ENCODE measurements around the gene DUSP8.

The DUSP8 gene

GRCh38 chr11:1557051-1557884 lies 14.8 kb downstream of the DUSP8 start:
- DNase-seq (ENCODE audit: insufficient read length, low spot score), result no peak
- no peak for FAIRE-seq
- TF ChIP-seq POLR2A (IDR thresholded peaks at IDR 0.05; ENCODE audit: low read depth, low read length), result no peak

DNA sequence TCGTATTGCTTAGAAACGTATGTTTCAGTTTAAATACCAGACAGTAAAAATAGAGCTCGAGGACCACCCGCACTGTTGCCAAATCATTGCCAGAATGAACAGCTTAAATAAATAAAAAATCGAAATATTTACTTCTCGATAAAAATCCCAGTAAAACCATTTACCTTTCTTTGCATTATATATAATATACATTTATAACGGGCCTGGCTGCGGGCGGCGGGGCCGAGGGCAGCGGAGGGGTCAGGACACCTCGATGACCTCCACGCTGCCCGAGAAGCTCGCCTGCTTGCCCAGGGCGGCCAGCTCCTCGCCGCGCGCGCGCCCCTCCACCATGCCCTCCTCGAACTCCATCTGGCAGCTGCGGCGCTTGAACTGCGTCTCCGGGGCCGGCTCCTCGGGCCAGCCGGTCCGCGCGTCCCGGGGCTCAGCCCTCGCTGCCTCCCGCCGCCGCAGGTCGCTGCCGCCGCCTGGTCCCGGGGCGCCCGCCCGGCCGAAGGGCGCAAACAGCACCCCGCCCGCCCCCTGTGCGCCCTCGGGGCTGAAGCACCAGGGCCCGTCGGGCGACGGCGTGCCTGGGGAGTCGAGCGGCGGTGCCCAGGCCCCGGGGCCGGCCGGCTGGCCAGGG lies 15.7 kb downstream of the DUSP8 start:
- DNase-seq (ENCODE audit: insufficient read length, low spot score) (no peak), FAIRE-seq (no peak)
- no peak for TF ChIP-seq POLR2A (IDR thresholded peaks at IDR 0.05; ENCODE audit: low read depth, low read length)

- no peak for FAIRE-seq
- DNase-seq (ENCODE audit: insufficient read length, low spot score), result no peak
Observed at GRCh38 chr11:1555713-1556153, 16.3 kb downstream of the DUSP8 start.

GRCh38 chr11:1554981-1555712 lies 16.9 kb downstream of the DUSP8 start:
- no peak for TF ChIP-seq POLR2A (IDR thresholded peaks at IDR 0.05; ENCODE audit: low read depth, low read length)
- FAIRE-seq, result no peak
- DNase-seq (ENCODE audit: insufficient read length, low spot score), result no peak

More at GRCh38 chr11:1555713-1556153, 16.3 kb downstream of the DUSP8 start:
- TF ChIP-seq POLR2A (IDR thresholded peaks at IDR 0.05; ENCODE audit: low read depth, low read length), result no peak

GRCh38 chr11:1553808-1554594 lies 18.1 kb downstream of the DUSP8 start:
- no peak for DNase-seq (ENCODE audit: insufficient read length, low spot score)
- no peak for TF ChIP-seq POLR2A (IDR thresholded peaks at IDR 0.05; ENCODE audit: low read depth, low read length)
- no peak for FAIRE-seq

DNA sequence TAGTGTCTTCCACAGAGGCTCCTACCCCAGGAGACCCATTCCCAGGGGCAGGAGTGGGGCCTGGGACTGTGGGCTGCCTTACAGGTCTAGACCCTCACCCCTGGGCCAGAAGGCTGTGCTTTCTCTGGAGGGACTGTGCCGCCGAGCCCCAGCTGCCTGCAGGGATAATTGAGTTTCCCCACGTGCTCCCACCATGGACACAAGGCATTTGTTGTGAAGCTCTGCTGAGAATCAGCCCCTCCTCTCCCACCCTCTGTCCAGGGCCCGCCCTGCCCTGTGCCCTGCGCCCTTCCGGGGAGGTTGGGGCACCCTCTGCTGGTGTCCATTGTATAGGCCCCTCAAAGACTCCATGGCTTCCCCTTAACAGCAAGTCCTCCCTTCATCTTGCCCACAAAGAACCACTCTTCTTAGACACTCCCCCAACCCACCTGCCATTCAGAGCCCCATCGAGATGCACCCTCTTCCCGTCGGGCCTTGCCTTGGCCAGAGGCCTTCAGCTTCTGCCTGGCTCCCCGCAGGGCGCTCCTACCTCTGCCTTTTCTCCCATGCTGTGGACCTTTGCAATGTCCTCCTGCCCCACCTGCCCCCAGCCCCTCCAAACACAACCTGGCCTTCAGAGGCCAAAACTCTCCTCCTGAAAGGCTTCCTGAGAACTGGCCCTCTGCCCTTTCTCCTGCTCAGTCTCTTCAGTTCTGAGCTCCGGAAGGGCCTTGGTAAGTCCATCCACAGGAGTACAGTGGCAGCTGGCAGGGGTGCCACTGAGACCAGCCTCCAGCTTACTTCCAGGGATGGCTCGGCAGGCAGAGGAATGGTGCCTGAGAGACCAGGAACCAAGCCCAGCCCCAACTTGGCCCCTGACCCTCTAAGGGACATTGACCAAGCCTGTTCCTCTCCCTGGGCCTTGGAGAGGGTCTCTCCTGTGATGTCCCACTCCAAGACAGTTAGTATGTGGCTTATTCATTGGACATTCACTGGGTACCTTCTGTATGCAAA lies 22.4 kb downstream of the DUSP8 start:
- no peak for TF ChIP-seq POLR2A (IDR thresholded peaks at IDR 0.05; ENCODE audit: low read depth, low read length)
- no peak for DNase-seq (ENCODE audit: insufficient read length, low spot score)
- no peak for FAIRE-seq

DNA sequence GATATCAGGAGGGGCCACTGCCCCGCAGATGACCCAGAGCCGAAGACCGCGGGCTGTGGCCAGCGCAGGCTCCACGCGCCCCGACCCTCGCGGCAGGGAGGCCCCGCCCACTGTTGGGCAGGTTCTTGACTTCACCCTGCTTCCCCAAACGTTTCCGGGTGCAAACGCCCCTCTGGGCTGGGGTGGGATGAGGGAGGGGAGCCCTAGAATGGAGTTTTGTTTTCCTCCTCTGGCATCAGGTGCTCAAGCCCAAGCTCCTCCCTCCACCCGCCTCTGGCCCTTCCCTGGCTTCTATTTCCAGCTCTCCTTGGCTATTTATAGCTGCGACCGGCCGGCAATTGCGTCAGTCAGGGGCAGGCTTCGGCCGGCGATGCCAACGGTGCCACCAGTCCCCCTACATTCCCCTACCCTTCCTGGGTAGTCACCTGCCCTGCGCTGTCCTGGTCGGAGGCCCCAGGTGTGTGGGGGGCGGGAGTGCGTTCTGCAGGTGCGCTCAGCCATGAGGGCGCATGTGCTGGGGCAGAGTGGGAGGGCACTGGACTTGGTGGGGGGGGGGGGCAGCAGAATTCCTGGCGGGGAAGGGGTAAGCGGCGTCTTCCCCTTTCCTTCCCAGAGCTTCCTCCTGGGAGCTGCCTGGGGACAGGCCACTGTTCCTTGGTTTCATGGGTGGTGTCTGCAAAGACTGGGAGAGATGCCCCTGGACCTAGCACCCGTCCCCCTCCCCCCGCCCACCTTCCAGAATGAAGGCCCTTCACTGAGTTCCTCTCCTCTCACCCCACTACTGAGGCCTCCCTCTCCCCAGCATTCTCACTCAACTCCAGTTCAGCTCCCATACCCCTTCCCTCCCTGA lies 23.6 kb downstream of the DUSP8 start:
- peak; percentile 94 for DNase-seq (ENCODE audit: insufficient read length, low spot score)
- no peak for FAIRE-seq
- TF ChIP-seq POLR2A (IDR thresholded peaks at IDR 0.05; ENCODE audit: low read depth, low read length), result no peak

- DNase-seq (ENCODE audit: insufficient read length, low spot score) (no peak), FAIRE-seq (no peak)
- no peak for TF ChIP-seq POLR2A (IDR thresholded peaks at IDR 0.05; ENCODE audit: low read depth, low read length)
Observed at GRCh38 chr11:1547467-1548098, 24.5 kb downstream of the DUSP8 start.

DNA sequence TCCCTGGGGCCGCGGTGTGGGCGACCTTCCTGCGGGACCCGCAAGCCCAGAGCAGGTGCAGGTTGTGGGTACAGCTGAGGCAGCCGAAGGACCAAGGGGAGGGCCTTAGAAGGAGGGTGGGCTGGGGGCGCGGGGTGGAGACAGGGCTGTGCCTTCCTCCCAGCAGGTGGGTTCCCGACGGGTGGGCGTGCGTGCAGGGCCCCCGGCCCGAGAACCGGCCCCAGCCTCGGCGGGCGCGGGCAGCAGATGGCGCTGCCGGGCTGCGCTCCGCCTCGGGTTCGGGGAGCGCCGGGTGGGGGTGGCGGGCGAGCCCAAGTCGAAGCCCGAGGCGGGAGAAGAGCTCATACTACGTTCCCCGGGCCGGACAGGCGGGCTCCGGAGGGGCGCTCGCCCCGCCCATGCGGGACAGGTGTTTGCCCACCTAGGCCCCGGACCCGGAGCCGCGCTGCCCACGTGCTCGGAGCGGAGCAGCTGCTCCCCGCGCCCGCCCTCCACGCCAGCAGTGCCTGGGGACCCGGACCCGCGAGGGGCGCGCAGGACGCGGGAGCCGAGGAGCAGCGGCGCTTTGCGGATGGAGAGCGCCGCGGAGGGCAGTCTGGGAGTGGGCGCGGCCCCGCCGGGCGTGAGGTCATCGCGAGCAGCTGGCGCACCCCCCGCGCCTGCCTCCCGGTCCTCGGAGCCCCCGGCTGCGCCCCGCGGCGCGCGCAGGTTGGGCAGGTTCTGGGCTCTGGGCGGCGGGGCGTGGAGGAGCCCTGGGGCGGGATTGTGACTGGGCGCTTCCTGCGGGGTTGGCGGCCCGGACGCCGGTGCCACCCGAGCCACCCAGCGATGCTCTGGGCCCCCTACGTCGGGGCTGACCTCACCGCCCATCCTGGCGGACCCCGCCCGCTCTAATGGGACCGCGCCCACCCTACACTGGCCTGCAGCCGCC lies 25.3 kb downstream of the DUSP8 start:
- TF ChIP-seq POLR2A (IDR thresholded peaks at IDR 0.05; ENCODE audit: low read depth, low read length), result no peak
- DNase-seq (ENCODE audit: insufficient read length, low spot score) (peak; percentile 89), FAIRE-seq (no peak)

GRCh38 chr11:1546077-1546535 lies 26.0 kb downstream of the DUSP8 start:
- FAIRE-seq (no peak), DNase-seq (ENCODE audit: insufficient read length, low spot score) (no peak)
- TF ChIP-seq POLR2A (IDR thresholded peaks at IDR 0.05; ENCODE audit: low read depth, low read length), result no peak
